Activated naive CD8-positive, alpha-beta T cell treated with anti-CD3 and anti-CD28 coated beads, Interleukin-2, amount 50 U/mL, for 24 hours (primary cell): Measurements from ENCODE around the gene AFTPH.
A peak's percentile ranks its signal among the peaks of the same experiment; 100 is the strongest.

Source experiments
- ATAC-seq: fragments of 150-1000 bp; cut with Tn5 transposase; one replicate; pipeline ENCODE4 v1.10.0; 2021
- DNase-seq: peaks from one replicate; pipeline ENCODE4 v3.0.0; 2021
- H3K27ac Mint-ChIP-seq: one replicate; pipeline ENCODE4 v1.8.0; 2021; ENCODE audit warnings: mild to moderate bottlenecking, mixed read lengths
- H3K27me3 Mint-ChIP-seq: one replicate; pipeline ENCODE4 v1.8.0; 2021; ENCODE audit warnings: mixed read lengths
- H3K36me3 Mint-ChIP-seq: one replicate; pipeline ENCODE4 v1.8.0; 2021; ENCODE audit warnings: low read depth, mixed read lengths
- H3K4me1 Mint-ChIP-seq: one replicate; pipeline ENCODE4 v1.8.0; 2021; ENCODE audit warnings: mixed read lengths
- H3K4me3 Mint-ChIP-seq: one replicate; pipeline ENCODE4 v1.8.0; 2021; ENCODE audit warnings: mild to moderate bottlenecking, moderate library complexity, mixed read lengths
- H3K9me3 Mint-ChIP-seq: one replicate; pipeline ENCODE4 v1.8.0; 2021; ENCODE audit warnings: mixed read lengths

Gene AFTPH

DNA sequence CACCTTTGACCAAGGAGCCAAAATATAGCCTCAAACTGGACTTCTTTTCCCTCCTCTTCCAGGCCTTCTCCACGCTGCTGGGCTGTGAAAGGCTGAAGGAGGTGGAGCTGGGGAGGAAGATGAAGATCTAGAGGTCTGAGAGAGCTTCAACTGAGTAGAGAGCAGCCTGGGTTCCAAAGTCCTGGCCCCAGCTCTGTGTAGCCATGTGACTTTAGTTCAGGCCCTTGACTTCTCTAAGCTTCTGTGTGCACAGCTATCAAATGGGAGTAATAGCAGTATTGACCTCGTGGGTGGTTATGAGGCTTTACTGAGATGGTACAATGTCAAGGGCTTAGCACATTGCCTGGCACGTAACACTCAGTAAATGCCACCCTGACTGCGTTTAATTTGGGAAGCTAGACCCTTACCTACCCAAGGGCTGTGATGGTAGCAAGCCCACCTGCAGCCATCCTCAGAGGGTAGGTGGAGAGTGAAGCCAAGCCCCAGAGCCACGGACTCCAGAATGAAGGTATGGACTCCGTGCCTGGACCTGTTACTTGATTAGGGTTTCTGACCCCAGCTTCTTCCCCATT, 91.2 kb downstream of the AFTPH start:
- Mint-ChIP-seq H3K27ac (no peak overlapping the region), H3K4me1 (peaks cover 4% of the 10 kb centered on the region), H3K9me3 (no peaks in the 10 kb centered on the region), H3K36me3 (no peaks in the 10 kb centered on the region), H3K4me3 (no peak overlapping the region), H3K27me3 (no peaks in the 10 kb centered on the region)
- no peak for DNase-seq
- ATAC-seq, result no peak

DNA sequence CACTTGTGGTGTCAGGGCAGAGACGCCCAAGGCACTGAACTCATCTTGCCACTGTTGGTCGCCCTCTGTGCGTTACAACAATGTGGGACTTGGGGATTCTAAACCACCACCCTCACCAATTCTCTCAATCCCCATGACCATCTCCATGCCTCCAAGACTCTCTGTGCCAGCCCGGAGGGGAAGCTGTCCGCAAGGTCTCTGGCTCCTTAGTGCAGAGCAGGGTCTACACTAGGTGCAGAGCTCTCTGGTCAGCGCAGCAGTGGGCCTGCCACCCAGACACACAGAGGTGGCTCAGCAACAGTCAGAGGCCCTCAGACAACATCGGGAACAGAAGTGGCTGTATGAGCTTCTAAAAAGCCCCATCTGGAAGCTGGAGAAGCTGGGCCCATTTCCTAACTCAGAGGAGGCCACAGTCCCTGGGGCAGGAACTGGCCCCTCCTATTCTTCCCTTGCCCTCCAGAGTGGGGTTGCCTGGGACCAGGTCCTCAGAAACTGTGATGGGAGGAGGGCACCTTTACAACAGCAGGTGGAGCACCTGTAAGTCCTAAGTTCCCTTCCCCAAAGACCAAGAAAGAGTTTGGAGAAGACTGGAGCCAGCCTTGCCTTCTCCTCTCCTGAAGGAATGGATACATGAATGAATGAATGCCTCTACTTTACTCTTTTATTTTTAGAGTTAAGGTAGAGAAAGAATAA, 91.9 kb downstream of the AFTPH start:
- H3K4me1 Mint-ChIP-seq, result peaks cover 4% of the 10 kb centered on the region
- H3K27me3 Mint-ChIP-seq, result no peaks in the 10 kb centered on the region
- H3K27ac Mint-ChIP-seq, result no peak overlapping the region
- no peak for DNase-seq
- no peaks in the 10 kb centered on the region for H3K9me3 Mint-ChIP-seq
- H3K36me3 Mint-ChIP-seq, result no peaks in the 10 kb centered on the region
- ATAC-seq, result no peak
- no peak overlapping the region for H3K4me3 Mint-ChIP-seq

DNA sequence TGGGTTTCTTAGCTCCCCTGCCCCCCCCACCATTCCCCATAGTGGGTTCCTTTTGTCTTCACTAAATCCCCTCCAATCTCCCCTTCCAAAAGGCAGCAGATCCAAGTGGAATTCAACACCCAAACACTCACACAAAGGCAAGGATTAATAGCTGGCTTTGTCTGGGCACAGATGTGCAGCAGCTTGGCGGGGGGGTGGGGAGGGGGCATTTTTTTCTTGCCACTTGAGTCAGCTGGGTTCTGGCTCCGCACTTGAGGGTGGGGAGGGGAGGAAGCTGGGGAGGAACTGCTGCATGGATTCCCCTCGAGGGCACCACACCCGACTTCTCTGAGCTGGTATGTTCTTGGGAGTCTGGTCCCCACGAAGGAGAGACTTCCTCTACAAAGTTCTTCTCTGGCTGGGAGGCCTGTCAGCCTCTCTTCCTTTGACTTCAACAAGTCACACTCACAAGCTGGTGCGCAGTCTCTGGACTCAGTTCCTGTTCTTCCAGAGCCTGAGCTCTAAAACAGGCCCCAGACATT, 93.6 kb downstream of the AFTPH start:
- H3K4me3 Mint-ChIP-seq, result no peak overlapping the region
- peaks cover 4% of the 10 kb centered on the region for H3K4me1 Mint-ChIP-seq
- ATAC-seq (no peak), DNase-seq (no peak)
- H3K27me3 Mint-ChIP-seq, result no peaks in the 10 kb centered on the region
- no peak overlapping the region for H3K27ac Mint-ChIP-seq
- H3K36me3 Mint-ChIP-seq, result no peaks in the 10 kb centered on the region
- H3K9me3 Mint-ChIP-seq, result no peaks in the 10 kb centered on the region

DNA sequence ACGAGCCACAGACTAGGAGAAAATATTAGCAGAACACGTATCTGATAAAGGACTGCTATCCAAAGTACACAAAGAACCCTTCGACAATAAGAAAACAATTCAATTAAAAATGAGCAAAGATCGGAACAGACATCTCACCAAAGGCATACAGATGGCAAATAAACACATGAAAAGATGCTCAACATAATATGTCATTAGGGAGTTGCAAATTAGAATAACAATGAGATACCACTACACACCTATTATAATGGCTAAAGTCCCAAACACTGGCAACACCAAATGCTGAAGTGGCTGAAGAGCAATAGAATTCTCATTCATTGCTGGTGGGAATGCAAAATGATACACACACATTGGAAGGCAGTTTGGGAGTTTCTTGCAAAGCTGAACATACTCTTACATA, 96.5 kb downstream of the AFTPH start:
- Mint-ChIP-seq H3K27me3 (no peaks in the 10 kb centered on the region), H3K9me3 (no peaks in the 10 kb centered on the region), H3K27ac (no peak overlapping the region), H3K4me1 (no peaks in the 10 kb centered on the region), H3K36me3 (no peaks in the 10 kb centered on the region), H3K4me3 (no peak overlapping the region)
- DNase-seq (no peak), ATAC-seq (no peak)

DNA sequence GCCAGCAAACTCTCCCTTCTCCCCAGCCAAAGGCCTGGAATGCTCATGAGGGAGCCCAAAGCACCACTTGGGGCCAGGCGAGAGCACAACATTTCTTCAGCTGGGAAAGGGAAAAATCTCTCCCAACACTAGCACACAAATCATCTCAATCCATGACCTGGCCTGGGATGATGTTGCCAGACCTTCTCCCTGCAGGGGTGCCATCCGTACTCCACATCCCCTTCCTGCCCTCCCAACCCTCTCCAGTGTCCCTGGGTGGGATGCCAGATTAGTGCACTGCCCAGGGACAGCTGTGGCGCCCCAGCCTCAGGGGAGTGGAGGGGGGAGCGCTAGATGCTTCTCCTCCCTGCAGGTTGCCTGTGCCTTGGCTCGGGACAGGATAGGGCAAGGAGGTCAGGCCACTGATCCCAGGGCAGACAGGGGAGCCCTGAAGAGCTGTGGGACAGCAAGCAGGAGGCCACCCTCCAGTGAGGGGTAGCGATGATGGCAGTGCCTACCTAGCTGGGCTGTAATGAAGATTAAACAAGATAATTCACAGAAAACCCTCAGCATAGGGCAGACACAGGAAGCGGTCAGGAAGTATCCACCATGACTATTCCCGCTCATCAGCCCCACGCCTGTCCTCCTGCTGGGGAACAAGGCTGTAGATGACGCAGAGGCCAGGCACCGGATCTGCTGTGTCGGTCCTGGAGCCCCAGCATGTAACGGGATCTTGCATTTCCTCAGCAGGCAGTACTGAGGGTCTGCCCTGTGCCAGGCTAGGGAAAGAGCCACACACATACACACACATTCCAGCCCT, 98.5 kb downstream of the AFTPH start:
- DNase-seq (no peak), ATAC-seq (no peak)
- no peaks in the 10 kb centered on the region for H3K36me3 Mint-ChIP-seq
- H3K4me1 Mint-ChIP-seq, result no peaks in the 10 kb centered on the region
- H3K27me3 Mint-ChIP-seq, result no peaks in the 10 kb centered on the region
- H3K9me3 Mint-ChIP-seq, result no peaks in the 10 kb centered on the region
- no peak overlapping the region for H3K4me3 Mint-ChIP-seq
- H3K27ac Mint-ChIP-seq, result no peak overlapping the region

DNA sequence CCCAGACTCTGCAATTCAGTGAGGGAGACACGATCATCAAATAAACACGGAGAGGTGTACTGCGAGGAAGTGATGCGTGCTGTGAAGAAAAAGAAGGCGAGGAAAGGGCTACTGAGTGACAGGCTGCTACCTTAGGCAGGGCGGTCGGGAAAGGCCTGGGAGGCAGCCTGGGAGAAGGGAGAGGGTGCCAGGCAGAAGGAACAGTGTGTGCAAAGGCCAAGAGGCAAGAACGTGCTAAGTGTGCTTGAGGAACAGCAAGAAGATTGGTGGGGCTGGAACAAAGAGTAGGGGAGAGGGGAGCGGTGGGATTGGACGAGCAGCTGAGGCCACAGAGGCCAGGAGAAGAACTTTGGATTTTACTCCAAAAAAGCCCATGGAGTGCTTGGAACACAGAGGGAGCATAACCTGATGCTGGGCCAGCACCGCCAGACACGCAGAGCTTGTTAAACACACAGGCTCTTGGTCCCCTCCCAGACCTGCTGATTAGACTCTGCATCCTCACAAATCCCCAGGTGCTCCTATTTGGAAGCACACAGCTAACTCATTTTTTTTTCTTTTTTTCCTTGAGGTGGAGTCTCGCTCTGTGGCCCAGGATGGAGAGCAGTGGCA, 99.2 kb downstream of the AFTPH start:
- Mint-ChIP-seq H3K36me3 (no peaks in the 10 kb centered on the region), H3K9me3 (no peaks in the 10 kb centered on the region), H3K27ac (no peak overlapping the region), H3K4me3 (no peak overlapping the region), H3K27me3 (no peaks in the 10 kb centered on the region), H3K4me1 (peaks cover 6% of the 10 kb centered on the region)
- ATAC-seq, result no peak
- DNase-seq, result no peak

DNA sequence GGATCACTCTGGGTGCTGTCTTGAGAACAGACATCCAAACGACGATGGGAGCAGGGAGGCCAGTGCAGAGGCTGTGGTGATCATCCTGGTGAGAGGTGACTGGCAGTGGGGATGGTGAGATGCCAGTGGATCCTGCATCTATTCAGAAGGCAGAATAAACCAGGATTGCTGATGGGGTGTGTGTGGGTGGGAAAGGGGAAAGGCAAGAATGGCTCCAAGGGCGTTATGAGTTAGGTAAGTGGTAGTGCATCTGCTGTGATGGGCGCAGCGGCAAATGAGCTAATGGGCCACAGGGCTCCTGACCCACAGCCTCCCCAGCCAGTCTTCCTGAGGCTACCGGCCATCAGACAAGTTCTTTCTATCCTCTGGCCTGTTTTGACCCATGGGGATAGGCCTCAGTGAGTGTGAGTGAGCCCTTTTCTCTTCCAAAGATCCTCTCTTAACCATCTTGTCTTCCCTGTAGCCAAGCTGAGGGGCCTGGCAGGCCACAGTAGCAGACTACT, 100.0 kb downstream of the AFTPH start:
- DNase-seq, result no peak
- no peak overlapping the region for H3K4me3 Mint-ChIP-seq
- H3K36me3 Mint-ChIP-seq, result no peaks in the 10 kb centered on the region
- H3K27ac Mint-ChIP-seq, result no peak overlapping the region
- no peaks in the 10 kb centered on the region for H3K9me3 Mint-ChIP-seq
- H3K4me1 Mint-ChIP-seq, result peaks cover 13% of the 10 kb centered on the region
- no peaks in the 10 kb centered on the region for H3K27me3 Mint-ChIP-seq
- no peak for ATAC-seq

DNA sequence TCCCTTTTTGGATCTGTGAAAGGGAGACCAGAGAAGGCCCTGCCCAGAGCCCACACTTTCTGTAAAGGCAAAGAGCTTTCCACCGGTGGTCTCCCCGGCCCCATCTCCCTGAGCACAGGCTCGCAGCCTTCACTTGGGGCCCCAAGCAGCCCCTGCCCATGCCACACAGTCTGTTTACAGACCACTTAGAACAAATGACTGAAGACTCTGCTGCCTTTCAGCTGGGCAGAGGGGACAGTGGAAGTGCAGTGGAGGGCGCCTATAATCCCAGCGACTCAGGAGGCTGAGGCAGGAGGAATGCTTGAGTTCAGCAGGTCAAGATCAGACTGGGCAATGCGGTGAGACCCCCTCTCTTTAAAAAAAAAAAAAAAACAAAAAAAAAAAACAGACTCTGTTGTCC, 100.7 kb downstream of the AFTPH start:
- DNase-seq (no peak), ATAC-seq (no peak)
- H3K9me3 Mint-ChIP-seq, result no peaks in the 10 kb centered on the region
- no peaks in the 10 kb centered on the region for H3K27me3 Mint-ChIP-seq
- H3K27ac Mint-ChIP-seq, result no peak overlapping the region
- H3K36me3 Mint-ChIP-seq, result no peaks in the 10 kb centered on the region
- peaks cover 13% of the 10 kb centered on the region for H3K4me1 Mint-ChIP-seq
- no peak overlapping the region for H3K4me3 Mint-ChIP-seq

DNA sequence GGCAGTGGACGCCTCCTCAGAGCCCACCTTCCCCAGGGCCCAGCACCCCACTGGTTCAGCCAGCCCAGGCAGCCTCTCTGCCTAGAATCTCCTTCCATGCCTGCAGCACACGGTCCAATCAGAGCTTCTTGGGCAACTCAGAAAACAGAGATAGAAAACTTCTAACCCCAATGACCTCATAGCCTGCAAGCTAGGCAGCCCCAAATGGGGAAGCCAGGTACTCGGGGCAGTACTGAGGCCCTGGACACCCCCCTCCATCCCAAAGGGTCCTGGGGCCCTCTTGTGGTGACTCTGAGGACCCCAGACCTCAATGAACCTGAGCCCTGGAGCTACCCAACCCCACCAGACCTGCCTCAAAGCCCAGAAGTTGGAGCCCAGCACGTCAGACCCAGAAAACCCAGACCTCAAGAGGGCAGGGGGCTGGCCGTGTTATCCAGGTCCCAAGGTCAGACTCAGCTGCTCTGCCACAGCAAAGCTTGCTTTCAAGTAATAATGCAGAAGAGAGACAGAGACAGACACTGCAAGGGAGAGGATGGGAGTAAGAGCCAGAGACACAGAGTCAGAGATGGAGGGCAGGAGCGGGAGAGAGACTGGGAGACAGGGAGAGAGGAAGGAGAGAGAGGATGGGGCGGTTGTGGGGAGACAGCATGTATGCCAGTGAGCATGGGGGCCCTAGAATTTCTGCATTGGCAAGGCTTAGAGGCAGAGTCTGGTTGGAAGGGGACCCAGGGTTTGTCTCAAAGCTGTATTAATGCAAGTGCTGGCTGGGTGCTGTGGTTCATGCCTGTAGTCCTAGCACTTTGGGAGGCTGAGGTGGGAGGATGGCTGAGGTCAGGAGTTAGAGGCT, 101.4 kb downstream of the AFTPH start:
- no peak overlapping the region for H3K27ac Mint-ChIP-seq

DNA sequence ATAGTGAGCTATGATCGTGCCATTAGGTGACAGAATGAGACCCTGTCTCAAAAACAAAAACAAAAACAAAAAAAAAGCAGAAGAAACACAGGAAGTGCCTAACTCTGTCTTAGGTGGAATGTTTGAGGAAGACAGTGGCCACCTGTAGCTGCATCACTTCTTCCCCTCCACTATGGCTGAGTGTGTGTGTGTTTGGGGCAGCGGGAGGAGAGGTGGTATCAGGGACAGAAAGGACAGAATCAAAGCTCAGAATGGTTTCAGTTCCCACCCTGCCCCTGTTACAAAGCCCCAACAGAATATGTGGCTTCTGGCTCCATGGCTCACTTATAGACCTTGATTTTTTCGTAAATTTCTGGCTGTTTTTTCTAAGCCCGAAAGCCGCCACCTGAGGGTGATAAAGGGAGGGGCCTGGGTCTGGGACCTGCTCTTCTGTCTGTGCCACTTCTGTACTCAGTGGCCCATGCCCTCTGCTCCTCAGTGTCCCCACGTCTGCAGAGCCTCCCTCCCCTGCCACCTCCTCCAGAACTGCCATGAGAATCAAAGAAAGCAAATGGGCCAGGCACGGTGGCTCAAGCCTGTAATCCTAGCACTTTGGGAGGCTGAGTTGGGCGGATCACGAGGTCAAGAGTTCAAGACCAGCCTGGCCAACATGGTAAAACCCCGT, 102.2 kb downstream of the AFTPH start:
- H3K36me3 Mint-ChIP-seq, result no peaks in the 10 kb centered on the region
- no peak overlapping the region for H3K27ac Mint-ChIP-seq
- H3K4me1 Mint-ChIP-seq, result peaks cover 13% of the 10 kb centered on the region
- DNase-seq (no peak), ATAC-seq (no peak)
- no peak overlapping the region for H3K4me3 Mint-ChIP-seq
- no peaks in the 10 kb centered on the region for H3K27me3 Mint-ChIP-seq
- no peaks in the 10 kb centered on the region for H3K9me3 Mint-ChIP-seq

More for the DNA sequence above, 101.4 kb downstream of the AFTPH start:
- Mint-ChIP-seq H3K36me3 (no peaks in the 10 kb centered on the region), H3K4me1 (peaks cover 13% of the 10 kb centered on the region), H3K27me3 (no peaks in the 10 kb centered on the region), H3K9me3 (no peaks in the 10 kb centered on the region), H3K4me3 (no peak overlapping the region)
- ATAC-seq (no peak), DNase-seq (no peak)

DNA sequence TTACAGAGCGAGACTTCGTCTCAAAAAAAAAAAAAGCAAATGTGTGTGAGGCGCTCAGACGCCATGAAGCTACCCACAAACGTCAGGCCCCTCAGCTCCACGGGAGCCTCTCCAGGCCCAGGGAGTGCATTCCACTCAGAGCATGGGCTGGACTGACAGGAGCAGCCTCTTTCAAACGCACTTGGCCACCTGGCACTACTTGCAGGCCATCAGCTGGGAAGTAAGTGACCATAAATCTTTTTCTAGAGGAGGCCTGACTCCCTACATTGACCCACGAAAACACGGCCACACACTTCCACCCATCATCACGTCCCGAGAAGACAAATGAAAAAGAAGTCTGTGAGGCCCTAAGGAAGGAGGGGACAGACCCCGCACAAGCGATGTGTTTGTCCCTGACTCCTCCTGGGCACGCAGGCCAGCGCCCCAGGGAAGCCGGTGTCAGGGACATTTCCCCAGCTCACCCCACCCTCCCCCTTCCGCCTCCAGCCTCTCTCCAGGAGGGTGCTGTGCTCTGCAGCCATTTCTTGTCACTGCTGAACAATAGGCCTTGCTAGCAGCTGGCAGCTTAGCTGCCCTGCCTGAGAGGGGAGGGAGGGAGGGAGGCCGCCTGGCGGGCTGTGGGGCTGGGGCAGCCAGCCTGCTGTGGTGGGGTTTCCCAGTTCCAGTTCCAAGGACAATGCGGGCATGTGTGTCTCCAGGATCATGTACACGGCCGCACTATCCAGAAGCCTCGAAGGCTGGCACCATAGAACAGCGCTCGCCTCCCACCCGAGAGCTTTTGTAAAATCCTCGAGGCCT, 103.0 kb downstream of the AFTPH start:
- Mint-ChIP-seq H3K27ac (no peak overlapping the region), H3K36me3 (no peaks in the 10 kb centered on the region), H3K4me1 (peaks cover 13% of the 10 kb centered on the region), H3K4me3 (no peak overlapping the region), H3K27me3 (no peaks in the 10 kb centered on the region), H3K9me3 (no peaks in the 10 kb centered on the region)
- no peak for ATAC-seq
- no peak for DNase-seq

DNA sequence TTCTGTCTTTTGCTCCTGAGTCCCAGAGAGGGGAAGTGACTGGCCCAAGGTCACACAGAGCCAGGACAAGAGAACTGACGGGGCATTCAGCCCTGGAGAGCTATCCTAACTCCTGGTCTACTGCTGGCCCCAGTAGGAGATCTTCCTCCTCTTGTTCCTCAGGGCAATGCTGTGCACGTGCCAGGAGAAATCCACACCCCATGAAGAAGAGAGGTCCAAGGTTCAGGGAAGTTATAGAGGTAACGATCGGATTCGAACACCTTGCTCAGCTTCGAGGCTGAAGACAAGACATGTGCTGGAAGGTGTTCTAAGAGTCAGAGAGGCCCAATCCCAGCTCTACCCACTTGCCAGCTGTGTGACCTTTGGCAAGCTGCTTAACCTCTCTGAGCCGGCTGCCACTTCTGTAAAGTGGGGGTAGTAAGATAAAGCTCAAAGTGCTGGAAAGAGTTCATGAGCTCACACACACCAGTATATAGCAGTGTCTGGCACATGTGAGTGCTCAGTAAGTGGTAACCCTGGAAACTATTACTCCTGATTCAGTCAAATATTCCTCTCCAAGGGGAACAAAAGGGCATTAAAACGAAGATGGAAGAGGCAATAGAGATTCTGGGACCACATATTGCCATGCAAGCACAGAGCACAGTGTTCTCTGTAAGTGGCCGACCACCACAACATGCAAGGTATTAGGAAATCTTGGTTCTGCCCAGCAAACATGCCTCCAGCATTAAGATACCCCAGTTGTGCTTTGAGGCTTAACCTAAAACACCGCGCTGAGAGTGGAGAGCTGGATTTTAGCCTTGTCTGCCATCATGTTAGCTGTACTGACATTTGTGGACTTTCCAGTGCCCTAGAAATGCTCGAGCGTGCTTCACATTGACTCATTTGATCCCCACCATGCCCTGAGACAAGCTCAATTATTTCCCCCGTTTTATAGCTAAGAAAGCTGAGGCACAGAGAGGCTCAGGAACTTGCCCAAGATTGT, 104.0 kb downstream of the AFTPH start:
- ATAC-seq (peak; percentile 67), DNase-seq (no peak)
- H3K9me3 Mint-ChIP-seq, result no peaks in the 10 kb centered on the region
- H3K27ac Mint-ChIP-seq, result peak overlapping the region; percentile 59
- peaks cover 13% of the 10 kb centered on the region for H3K4me1 Mint-ChIP-seq
- no peaks in the 10 kb centered on the region for H3K36me3 Mint-ChIP-seq
- no peak overlapping the region for H3K4me3 Mint-ChIP-seq
- H3K27me3 Mint-ChIP-seq, result no peaks in the 10 kb centered on the region
